ENCODE measurements around the gene CREG1. TPM values are rescaled to one million over a fixed set of nuclear protein-coding genes. Genes with fewer than 3 reads are reported as not detected.

The CREG1 gene
- total RNA-seq, 4 donors from 2014 or later, result 247 to 294 (median 285) TPM

DNA sequence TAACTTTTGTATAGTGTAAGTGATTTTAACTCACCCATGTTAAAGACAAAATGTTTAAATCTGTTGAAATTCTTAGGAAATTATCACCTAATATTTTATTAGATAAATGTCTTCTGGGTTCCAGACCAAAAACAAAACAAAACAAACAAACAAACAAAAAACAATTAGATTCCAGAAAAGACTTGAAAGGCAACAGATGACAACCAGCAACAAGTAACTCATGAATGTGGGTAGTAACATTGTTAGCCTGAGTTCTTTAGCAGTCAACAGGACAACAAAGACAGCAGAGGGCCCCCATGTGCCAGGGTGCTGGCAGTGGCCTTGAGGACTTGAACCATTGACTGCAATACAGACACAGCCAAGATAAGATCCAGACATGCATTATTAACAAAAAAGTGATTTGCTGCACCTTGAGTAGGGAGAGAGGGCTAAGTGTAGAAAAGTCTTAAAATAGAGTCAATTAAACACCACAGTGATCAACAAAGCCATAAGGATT is 32.8 kb downstream of the CREG1 start:
- no peak for DNase-seq (ENCODE audit: low spot score)
- TF ChIP-seq, protein P1, sequence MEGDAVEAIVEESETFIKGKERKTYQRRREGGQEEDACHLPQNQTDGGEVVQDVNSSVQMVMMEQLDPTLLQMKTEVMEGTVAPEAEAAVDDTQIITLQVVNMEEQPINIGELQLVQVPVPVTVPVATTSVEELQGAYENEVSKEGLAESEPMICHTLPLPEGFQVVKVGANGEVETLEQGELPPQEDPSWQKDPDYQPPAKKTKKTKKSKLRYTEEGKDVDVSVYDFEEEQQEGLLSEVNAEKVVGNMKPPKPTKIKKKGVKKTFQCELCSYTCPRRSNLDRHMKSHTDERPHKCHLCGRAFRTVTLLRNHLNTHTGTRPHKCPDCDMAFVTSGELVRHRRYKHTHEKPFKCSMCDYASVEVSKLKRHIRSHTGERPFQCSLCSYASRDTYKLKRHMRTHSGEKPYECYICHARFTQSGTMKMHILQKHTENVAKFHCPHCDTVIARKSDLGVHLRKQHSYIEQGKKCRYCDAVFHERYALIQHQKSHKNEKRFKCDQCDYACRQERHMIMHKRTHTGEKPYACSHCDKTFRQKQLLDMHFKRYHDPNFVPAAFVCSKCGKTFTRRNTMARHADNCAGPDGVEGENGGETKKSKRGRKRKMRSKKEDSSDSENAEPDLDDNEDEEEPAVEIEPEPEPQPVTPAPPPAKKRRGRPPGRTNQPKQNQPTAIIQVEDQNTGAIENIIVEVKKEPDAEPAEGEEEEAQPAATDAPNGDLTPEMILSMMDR (IDR thresholded peaks at IDR 0.05), result no peak
- no peak for ATAC-seq (ENCODE audit: low FRiP score)

DNA sequence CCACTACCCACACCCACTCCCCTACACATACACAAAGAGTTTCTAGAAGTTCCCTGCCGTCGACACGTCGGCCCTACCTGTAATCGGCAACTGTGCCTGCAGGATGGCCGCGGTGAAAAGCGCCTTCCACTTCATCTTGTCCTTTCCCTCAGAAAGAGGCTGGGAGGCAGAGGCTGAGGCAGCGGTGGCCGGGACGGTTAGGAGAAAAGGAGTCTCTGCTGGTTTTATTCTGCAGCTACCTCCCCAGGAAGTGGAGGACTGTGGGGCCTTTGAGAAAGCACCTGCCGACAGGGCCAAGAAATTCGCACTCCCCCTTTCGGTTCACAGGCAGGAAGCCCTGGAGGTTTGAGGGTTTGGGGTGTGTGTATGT is 35.2 kb downstream of the CREG1 start, which contains the start of gene CD247:
Gene CD247 (minus strand): TSS at position 199 of the 370 bp plus-strand sequence. CDS start 64 bp downstream, at position 135.
- no peak for ATAC-seq (ENCODE audit: low FRiP score)
- TF ChIP-seq, protein P1 (IDR thresholded peaks at IDR 0.05), result no peak
- DNase-seq (ENCODE audit: low spot score), result no peak

DNA sequence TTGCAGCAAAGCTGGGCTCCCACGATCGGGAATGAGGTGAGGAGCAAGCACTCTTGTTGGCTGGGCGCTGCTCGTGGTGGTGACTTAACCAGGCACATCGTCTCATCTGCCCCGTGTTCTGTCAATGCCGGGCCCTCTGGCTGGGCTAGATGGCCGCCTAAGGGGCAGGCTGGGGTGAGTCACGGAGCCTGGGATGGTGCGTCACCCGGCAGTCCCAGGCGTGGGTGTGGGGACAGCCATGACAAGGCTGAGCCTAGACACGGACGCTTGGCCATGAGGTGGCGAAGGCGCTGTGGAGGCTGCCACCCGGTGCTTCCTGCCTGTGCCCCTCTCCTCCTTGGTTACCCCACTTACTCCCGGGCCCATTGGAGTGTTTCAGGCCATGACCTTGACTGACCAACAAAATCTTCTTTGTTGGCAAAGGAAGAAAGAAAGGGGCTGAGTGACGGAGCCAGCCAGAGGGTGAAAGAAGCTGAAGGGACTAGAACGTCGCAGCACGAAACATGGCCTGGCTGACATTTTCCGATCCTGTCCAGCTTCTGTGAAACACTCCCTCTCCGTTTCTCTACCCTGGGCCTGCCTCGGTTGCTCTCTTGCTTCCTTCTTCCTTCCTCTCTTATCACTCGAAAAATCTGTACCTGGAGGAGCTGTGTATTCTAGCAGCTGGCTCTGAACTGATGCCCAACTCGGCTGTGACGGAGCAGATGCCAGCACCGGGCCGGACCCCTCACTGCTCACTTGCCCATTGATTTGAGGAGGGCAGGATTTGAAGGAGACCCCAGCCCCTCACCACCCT is 35.8 kb downstream of the CREG1 start:
- DNase-seq (ENCODE audit: low spot score) (no peak), ATAC-seq (ENCODE audit: low FRiP score) (no peak)
- TF ChIP-seq, protein P1 (IDR thresholded peaks at IDR 0.05), result no peak

DNA sequence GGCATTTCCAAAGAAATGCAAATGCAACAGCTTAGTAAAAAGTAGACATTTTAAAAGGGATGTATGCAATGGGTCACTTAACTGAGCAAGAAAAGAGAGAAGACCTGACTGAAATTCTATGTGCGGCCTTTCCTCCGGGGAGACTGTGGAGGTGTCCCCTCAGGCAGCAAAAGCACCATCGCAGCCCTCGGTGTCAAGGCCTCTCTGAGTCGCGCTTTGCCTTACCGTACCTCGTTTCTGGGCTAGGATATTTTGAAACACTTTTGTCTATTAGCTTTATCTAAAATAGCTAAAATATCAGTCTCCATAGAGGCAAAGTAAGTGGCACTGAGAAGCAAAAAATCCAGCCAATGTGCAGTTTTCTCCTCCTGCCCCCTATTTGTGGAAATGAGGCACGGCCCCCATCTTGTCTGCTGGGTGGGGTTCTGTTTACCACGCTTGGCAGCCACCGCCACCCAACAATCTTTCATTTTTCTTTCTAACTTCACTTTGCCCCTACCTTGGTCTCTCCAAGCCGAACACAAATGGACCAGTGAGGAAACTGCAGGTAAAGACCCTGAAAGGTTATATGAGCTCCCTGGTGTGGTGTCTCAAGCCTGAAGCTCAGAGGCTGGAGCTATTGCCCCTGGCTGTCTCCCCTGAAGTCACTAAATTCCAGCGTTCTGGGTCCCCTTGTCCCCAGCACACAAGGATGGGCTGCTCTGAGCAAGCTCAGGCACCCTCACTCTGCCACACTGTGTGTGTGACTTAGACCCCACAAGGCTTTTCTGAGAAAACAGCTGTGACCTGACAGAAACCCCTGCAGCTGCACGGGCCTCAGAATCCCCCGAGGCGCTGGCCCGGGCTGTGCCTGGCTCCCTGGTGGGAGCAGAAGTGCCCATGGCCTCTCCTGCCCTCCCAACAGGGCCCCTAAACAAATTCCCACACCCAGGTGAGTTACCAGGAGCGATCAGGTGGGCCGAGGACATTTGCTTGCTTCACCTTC is 36.9 kb downstream of the CREG1 start:
- DNase-seq (ENCODE audit: low spot score) (no peak), ATAC-seq (ENCODE audit: low FRiP score) (no peak)
- TF ChIP-seq, protein P1 (IDR thresholded peaks at IDR 0.05), result no peak

DNA sequence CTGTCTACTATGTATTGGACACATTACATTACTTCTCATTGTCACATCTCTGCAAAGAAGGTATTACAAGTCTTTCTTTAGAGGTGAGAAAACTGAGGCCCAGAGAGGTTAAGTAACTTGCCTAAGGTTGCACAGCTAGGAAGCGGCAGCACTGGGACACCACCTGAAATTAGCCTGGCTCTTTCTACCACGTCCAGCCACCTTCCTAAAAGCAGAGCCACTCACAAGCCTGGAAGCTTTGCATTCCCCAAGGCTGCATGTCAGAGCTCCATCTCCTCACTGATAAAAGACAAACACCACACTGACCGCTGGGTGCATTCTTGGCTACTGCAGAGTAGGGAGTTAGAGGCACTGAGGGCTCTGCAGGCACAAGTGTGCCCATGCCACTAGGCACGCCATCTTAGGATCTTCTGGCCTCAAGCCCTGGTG is 37.7 kb downstream of the CREG1 start:
- ATAC-seq (ENCODE audit: low FRiP score) (no peak), DNase-seq (ENCODE audit: low spot score) (no peak)
- TF ChIP-seq, protein P1 (IDR thresholded peaks at IDR 0.05), result no peak

DNA sequence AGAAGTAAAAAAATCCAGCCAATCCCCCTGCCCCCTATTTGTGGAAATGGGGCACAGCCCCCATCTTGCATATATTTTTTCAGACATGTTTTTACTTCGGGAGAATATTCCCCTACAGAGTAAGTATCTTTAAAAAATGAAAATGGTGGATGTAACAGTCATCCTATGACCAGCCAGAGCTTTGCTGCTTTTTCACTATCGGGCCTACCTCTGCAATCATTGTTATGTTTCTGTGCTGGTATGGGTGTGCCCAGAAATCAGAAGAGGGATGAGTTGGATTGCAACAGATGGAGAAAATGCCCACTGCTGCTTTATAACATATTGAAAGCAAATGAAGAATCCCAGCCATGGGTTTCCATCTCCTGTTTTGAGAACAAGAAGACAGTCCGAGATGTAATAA is 38.1 kb downstream of the CREG1 start:
- TF ChIP-seq, protein P1 (IDR thresholded peaks at IDR 0.05), result no peak
- DNase-seq (ENCODE audit: low spot score) (no peak), ATAC-seq (ENCODE audit: low FRiP score) (no peak)
